ENCODE measurements around the gene ZNF76.

The ZNF76 gene

DNA sequence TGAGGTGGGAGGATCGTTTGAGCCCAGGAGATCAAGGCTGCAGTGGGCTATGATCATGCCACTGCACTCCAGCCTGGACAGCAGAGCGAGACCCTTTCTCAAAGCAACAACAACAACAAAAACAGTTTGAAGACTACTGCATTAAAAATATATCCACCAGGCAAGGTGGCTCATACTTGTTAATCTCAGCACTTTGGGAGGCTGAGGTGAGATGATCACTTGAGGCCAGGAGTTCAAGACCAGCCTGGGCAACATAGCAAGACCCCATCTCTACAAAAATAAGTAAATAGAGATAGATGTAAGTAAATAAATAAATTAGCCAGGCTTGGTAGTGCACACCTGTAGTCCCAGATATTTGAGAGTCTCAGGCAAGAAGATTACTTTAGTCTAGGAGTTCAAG, 12.5 kb downstream of the ZNF76 start:
- no peak for DNase-seq

DNA sequence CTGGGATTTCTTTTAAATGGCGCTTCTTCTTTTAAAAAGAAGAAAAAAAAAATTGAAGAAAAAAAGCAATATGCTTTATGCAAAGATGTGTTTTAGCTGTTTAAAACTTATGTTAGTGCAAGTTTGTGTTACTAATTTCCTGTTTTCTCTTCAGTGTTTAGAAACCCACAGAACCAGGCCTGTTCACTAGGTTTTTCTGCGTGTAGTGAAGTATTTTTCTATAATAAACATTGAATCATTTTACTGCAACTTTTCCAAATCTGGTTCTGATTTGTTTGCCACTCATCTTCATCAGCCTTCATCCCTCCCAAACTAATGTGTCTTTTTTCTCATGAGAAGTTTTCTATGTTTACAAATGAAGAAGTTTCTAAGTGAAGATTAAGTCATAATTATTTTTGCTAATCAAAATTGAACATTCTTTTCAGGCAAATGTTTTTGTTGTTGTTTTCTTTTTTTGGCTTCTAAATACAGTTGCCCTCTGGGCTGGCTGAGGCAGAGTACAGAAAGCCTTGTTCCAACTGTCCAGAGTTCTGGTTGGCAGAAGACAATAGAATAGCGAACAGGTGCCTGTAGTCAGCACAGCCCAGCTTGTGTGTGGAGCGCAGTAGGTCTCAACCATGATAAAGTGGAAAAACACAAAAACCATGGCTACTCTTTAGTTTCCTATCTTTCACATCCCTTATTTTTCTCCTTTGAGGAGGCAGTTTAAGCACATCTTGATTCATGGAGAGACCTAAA, 14.5 kb downstream of the ZNF76 start:
- no peak for DNase-seq

DNA sequence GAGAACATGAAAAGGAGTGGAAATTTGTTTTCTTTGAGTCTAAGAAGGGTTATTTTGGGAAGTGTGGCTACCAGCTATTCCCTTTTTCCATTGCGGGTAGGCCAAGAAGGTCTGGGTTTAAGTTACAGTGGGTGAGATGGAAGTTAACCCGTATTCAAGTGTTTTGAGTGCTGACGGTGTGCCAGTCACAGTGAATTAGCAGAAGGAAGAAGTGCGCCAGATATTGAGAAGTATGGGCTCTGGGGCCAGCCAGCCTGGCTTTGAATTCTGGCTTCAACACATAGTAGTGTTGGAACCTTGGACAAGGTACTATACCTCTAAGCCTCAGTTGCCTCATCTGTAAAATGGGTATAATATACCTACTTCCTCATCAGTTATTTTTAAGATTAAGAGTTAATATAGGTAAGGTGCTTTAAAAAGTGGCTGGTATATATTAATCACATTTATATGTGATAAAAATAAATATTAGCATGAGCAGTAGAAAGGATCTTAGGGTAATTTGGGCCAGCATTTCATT, 16.3 kb downstream of the ZNF76 start:
- DNase-seq: no peak

DNA sequence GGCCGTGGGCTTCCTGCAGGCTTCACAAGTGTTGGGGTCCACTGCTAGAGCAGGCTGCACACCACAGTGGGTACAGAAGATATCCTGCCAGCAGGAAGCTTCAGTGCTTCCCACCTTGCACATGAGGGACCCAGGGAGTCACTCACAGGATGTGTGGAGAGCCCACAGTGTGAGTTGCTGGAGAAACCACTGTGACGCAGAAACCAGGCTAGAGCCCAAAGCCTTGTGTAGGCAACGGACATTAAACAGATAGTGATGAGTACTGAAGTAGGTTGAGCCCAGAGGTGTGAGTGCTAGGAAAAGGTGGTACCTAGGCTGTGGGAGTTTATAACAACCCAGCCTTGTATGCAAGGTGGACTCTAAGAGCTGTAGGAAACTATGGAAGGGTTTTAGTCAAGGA, 19.2 kb downstream of the ZNF76 start:
- DNase-seq: no peak

DNA sequence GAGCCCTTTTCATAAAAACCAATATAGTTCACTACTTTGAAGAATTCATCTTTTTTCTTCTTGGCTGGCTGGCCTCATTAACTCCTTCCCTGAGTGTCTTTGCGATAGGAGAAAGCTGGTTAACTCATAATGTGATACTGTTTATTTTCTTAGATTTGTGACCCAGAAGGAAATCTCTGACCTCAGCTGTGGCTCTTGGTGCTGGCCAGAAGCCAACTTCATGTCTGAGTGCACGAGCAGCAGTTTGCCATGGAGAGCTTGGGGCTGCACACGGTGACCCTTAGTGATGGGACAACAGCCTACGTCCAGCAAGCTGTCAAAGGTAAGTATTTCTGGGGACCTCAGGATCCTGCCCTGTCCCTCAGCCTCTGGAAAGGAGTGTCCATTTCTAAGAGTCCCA, 21.4 kb downstream of the ZNF76 start:
- no peak for DNase-seq

DNA sequence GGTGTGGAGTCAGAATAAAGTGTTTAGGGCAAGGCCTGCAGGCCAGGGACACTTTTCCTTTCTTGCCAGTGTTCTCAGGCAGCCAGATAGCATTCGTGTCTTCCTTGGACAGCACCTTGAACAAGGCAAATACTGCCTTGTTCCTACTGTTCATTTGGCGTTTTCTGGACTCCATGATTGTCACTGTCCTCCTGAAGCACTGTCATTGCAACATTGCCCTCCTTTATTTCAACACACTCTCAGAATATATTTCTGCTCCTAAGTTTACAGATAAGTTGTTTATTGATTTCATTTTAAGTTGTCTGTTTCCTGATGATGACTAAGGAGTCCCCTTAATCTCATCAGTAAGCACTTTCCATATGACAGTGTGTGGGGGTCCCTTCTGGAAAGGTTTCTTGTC, 22.9 kb downstream of the ZNF76 start:
- DNase-seq: no peak

DNA sequence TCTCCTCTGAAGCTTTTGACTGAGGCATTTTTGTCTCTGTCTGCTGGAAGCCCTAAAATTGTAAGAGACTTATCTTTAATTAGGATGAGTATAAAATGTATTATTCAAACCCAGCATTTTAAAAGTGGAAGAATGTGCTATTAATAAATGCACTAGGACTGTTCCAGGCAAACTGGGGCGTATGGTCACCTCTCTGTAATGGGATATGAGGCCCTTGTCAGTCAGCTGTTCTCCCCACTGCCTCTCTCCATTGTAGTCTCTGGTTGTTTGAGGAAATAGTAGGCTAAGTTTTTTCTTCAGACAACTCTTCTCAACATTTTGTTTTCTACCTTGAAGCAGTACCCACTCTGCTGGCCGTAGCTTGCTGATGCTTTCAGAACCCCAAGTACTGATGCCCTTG, 23.8 kb downstream of the ZNF76 start:
- no peak for DNase-seq

DNA sequence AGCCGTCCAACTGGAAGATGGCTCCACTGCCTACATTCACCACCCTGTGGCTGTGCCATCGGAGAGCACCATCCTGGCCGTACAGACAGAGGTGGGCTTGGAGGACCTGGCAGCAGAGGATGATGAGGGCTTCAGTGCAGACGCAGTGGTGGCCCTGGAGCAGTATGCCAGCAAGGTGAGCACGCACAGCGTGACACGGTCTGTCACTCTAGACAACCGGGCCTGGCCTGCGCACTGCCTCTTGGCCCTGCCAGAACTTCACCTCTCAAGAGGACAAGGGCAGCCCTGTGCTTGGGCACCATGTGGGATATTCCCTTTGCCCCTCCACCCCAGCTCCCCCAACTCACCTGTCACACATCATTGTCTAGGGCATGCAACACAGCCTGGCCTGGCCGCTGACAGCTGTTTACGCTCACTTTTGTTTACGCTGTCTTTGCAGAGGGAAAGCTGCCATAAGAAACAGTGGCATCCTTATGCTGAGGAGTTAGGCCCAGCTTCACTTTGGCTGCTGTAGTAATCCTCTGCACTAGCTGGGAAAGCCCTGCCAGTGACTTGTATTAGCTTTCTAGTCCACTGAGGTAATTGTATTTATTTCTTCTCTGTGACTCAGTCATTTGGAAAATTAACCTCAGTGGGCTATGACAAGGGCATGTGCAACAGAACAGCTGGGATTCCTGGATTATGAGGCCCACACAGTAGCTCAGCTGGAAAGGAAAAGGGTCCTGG, 28.3 kb downstream of the ZNF76 start:
- no peak for DNase-seq

DNA sequence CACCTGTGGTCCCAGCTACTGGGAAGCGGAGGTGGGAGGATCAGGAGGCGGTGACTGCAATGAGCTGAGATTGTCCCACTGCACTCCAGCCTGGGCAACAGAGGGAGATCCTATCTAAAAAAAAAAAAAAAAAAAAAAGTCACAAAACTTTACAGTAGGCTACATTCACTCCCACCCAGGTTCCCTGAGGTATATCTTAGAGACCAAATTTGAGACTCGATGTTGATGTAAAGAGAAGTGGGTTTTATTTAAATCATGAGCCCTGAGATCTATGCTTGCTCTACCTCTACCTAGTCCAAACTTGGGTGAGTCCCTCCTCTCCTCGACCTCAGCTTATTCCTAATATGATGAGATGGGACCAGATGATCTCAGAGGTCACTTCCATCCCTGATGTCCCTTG, 29.3 kb downstream of the ZNF76 start:
- no peak for DNase-seq

DNA sequence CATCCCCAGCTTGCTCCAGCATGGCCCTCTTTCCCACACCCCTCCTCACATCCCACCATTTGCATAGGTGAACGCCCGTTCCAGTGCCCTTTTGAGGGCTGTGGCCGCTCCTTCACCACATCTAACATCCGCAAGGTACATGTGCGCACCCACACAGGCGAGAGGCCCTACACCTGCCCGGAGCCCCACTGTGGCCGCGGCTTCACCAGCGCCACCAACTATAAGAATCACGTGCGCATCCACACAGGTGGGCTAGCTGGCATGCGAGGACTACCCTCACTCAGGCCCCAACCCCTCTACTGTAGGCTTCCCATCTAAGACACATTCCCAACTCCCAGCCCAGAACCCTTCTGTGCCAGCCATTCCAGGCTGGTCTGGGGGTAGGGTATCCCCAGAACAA, 32.0 kb downstream of the ZNF76 start:
- no peak for DNase-seq

DNA sequence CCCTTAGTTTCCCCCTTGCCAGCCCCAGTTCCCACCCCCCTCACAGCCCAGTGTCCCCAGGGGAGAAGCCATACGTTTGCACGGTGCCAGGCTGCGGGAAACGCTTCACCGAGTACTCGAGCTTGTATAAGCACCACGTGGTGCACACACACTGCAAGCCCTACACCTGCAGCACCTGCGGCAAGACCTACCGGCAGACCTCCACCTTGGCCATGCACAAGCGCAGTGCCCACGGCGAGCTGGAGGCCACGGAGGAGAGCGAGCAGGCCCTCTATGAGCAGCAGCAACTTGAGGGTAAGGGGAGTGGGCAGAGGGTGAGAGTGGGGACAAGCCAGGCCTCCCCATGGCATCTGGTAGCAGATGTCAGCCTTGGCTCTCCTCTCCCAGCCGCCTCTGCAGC, 33.0 kb downstream of the ZNF76 start:
- no peak for DNase-seq

DNA sequence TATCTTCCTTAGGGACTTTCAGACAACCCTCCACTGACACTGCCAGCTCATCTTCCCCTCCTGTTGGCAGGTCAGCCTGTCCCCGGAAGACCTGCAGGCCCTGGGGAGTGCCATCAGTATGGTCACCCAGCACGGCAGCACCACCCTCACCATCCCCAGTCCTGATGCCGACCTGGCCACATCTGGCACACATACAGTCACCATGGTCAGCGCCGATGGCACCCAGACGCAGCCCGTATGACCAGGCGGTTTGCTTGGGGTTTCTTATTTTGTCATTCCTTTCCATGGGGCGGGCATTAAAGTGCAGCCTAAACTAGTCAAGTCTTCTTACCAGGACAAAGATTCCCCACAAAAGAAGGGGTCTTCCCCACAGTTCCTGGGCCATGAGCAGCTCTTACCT, 34.1 kb downstream of the ZNF76 start:
- no peak for DNase-seq

DNA sequence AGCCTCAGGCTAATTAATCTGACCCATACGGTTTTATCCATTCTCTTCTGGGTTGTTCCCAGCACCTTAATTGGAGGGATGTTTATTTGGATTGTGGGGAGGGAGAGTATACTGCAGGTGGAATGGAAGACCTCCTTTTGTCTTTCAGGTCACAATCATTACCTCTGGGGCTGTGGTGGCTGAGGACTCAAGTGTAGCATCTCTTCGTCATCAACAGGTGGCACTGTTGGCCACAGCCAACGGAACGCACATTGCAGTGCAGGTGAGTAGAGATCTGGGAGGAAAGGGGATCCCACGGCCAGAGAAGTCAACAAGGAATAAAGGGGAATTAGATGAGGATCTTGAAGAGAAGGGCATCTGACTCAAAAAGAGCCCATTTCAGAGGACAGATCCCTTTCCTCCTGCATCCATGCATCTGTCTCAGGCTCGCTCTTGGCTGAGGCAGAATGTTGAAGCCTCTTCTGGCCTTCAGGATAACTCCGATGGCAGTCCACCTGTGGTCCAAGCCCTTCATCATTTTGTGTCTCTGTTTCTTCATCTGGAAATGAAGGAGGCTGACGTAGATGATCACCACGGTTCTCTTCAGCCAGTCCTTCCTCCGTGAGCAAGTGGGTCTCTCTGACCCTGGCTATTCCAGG, 34.9 kb downstream of the ZNF76 start:
- DNase-seq: peak; percentile 24

DNA sequence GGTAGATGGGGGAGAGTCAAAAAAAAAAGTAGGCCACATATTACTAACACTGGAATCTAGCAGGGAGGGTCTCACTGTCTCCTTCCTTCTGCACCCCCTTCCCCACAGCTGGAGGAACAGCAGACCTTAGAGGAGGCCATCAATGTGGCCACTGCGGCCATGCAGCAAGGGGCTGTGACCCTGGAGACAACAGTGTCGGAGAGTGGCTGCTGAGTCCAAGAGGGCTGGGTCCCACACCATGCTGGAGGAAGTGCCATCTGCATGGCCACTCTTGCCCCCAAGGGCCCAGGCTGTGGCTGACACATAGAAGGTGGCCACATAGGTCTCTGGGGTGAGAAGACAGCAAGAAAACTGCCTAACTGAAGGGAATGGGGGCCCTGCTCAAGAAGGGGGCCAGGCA, 35.5 kb downstream of the ZNF76 start:
- no peak for DNase-seq

DNA sequence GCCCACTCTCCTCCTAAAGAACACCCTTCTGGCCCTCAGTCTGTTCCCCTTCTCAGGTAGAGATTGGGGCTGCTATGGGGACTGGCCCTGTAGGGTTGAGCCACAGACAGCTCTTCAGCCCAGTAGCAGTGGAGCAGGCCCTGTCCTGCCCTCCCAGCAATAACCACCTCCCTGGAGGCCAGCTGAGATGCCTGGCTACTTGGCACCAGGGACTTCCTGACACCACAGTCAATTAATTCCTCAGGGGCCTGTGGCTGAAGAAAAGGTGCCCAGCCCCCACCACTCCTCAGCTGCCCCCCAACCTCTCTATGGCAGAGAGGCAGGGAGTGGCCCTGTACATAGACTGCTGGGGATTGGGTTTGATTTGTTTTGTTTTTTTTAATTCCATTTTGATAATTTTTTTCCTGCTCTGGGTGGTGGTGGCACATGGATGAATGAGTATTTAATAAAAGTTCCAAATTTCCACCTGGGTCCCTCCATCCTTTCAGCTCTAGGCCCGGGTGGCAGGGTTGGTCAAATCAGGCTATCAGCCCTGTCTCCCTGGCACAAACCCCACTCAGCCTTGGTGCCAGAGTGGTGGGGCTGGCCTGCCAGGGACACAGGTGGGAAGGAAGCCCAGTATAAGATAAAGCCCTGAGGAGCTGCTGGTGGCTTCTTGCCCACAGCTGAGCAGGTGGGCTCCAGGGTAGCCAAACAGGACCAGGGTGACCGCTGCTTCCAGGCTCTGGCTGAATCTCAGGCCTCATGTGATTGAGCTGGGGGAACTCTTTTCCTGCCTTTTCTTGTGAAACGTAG, 36.2 kb downstream of the ZNF76 start:
- no peak for DNase-seq

DNA sequence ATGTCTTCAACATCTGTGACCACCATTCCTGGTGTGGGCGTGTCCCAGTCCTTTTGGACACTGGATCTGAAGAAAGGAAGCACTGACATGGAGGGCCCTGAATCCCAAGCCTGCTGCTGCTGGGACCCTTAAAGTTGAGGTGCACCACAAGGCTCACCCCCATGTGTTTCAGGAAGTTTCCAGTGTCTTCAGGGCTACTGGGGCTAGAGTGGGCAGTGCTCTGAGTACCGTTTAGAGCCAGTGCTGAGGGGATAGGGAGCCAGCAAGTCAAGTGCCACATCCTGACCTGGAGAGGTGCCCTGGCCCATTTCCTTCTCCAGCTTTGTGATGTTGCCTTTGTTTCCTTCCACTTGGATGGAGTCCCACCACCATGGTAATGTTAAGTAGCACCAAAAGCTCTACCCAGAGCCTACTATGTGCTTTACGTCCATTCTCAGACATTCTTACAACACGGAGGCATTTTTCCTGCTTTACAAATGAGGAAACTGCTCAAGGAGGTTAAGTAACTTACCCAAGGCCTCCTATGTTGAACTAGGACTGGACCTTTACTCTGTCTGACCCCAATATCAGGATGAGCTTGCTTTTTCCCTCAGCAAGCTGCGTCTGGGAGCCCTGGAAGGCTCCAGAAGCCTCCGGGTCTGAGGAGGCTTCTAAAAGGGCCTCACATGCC, 37.5 kb downstream of the ZNF76 start:
- no peak for DNase-seq

DNA sequence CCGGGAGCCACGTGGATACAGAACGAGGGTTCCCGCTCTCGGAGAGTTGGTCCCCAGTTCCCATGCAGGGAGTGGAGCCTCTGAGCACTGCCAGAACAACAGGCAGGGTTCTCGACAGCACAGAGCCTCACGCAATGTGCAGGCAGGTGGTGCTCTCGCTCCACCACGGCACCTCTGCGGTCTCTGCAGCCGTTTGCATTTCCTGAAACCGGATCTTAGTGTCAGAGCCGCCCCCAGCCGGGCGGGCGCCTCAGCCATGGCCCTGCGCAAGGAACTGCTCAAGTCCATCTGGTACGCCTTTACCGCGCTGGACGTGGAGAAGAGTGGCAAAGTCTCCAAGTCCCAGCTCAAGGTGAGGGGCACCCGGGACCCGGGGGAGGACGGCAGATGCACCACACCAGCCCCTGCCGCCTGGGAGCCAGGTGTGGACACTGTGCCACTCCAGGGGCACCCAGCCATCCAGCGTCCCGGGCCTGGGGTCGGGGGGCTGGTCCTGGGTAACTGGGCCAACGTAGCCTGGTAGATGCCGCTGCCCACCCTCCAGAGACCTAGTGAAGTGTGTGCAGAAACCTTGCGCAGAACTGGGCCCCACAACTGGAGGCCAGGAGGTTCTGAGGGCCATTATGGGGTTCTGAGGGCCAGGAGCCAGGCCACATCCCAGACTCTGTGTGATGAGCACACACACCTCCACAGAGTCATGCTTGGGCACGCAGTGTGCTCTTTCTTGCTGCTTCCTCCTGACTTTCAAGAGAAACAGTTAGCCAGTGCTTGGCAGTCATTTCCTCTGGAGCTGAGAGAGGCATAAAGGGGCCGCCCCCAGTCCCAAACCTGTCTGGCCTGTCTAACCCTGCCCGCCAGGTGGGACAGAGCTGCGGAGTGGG, 38.3 kb downstream of the ZNF76 start, which contains the start of gene DEF6:
Gene DEF6, plus strand, starts transcription at position 218 of the 881 bp plus-strand sequence. Its CDS starts 39 bp downstream, at position 257.
- DNase-seq: peak; percentile 81

DNA sequence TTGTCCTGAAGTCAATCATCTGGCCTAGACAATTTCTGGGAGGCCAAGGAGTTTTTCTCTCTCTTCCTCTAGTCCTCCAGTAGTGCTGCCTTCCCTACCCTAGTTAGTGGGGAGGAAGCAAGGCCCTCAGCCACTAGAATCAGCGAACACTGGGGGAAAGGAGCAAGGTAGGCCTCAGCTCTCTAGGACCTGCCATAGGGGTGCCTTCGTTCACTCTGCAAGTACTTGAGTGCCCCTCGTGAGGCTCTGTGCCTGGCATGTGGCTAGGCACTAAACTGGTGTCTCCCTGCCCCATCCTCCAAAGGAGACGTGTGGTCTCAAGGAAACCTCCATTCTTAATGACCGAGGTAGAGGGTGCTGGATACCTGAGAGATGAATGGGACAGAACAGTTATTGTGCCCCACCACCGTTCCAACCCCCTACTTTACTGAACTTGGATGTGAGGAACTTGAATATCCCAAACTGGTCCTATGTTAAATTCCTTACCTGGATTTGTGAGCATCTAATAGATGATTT, 39.1 kb downstream of the ZNF76 start:
- no peak for DNase-seq

DNA sequence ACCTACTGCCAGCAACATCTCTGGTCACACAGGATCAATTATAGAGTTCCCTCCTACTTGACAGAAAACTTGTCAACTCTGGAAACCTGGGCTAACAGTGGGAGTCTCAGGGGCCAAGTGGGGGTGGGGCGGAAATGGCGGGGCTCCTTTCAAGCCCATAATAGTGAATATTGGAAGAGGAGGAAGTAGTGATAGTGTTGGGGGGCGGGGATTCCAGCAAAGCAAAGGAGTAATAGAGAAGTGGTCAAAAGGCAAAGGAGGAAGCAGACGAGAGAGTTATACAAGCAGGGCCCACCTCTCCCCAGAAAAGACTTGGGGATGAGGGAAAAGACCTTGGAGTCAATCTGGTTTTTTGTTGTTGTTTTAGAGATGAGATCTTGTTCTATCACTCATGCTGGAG, 40.1 kb downstream of the ZNF76 start:
- no peak for DNase-seq

DNA sequence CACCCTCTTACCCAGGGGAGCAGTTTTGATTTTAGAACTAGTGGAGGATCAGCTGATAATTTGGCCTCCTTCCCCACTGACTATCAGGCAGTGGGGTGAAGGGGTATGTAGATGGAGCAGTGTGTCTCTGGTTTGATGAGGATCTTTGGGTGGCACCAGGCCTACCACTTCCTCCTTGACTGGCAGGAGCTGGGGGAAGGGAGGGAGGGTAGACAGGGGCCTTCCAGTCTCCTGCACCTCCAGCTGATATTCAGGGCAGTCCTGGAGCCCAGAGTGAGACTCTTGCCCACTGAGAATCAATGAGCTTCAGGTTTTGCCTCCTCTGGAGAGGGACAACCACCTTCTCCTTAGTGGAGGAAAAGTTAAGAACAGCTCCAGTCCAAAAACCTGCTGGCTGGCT, 41.3 kb downstream of the ZNF76 start:
- DNase-seq: no peak

Data from fibroblast of skin of abdomen (primary cell).